ENCODE data around the gene MRPS27. TPM values are rescaled to one million over a fixed set of nuclear protein-coding genes. Genes with fewer than 3 reads are reported as not detected.
A peak's percentile ranks its signal among the peaks of the same experiment; 100 is the strongest.
"Not testable (repeated sequence)": the region's sequence is repeated elsewhere in the genome, so short reads cannot be mapped to it uniquely, and the experiment has no call there.

MRPS27 gene
- polyA plus RNA-seq, 1 donor, result 52.7 TPM

- Histone ChIP-seq H3K27ac (ENCODE audit: low read length) (no peak overlapping the region), H3K4me1 (ENCODE audit: control insufficient read depth, insufficient read depth, low read length) (no peaks in the 10 kb centered on the region), H3K4me3 (ENCODE audit: low read length) (no peak overlapping the region), H3K27me3 (ENCODE audit: control insufficient read depth, insufficient read depth, low read length) (no peaks in the 10 kb centered on the region), H3K36me3 (ENCODE audit: control insufficient read depth, insufficient read depth, low read length) (peaks cover 38% of the 10 kb centered on the region), H3K9me3 (ENCODE audit: control insufficient read depth, low read depth, low read length) (no peaks in the 10 kb centered on the region)
- DNase-seq, result no peak
- WGBS (ENCODE audit: insufficient coverage, low lambda C conversion rate), result 75% methylated on average over 1 of the region's 1 CpG
Measured at GRCh38 chr5:72330712-72331111, 10.7 kb upstream of the MRPS27 start.

DNA sequence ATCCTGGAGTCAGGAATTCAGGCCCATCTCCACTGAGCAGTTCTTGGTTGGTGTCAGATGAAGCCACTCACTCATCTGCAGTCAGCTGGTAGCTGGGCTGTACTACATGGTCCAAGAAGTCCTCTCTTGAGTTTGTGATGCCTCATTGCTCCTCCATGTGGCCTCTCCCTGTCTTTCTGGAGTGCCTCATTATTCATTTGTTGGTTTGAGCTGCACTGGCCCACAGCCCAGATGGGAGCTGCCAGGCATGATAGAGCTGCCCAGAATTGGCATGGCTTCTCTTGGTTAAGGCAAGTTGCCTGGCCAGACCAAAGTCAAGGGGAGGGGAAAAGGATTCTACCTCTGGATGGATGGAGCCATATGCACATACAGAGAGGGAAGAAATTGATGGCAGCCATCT is 8.1 kb upstream of the MRPS27 start:
- no peak for DNase-seq
- peaks cover 44% of the 10 kb centered on the region for H3K36me3 ChIP-seq (ENCODE audit: control insufficient read depth, insufficient read depth, low read length)
- no peaks in the 10 kb centered on the region for H3K27me3 ChIP-seq (ENCODE audit: control insufficient read depth, insufficient read depth, low read length)
- no peak overlapping the region for H3K4me3 ChIP-seq (ENCODE audit: low read length)
- H3K9me3 ChIP-seq (ENCODE audit: control insufficient read depth, low read depth, low read length), result no peaks in the 10 kb centered on the region
- no peak overlapping the region for H3K27ac ChIP-seq (ENCODE audit: low read length)
- H3K4me1 ChIP-seq (ENCODE audit: control insufficient read depth, insufficient read depth, low read length), result no peaks in the 10 kb centered on the region

GRCh38 chr5:72326306-72326649 is 6.2 kb upstream of the MRPS27 start:
- Histone ChIP-seq H3K27ac (ENCODE audit: low read length) (no peak overlapping the region), H3K4me1 (ENCODE audit: control insufficient read depth, insufficient read depth, low read length) (no peaks in the 10 kb centered on the region), H3K27me3 (ENCODE audit: control insufficient read depth, insufficient read depth, low read length) (no peaks in the 10 kb centered on the region), H3K4me3 (ENCODE audit: low read length) (no peak overlapping the region), H3K9me3 (ENCODE audit: control insufficient read depth, low read depth, low read length) (no peaks in the 10 kb centered on the region), H3K36me3 (ENCODE audit: control insufficient read depth, insufficient read depth, low read length) (peaks cover 42% of the 10 kb centered on the region)
- 75% methylated on average over 1 of the region's 2 CpGs for WGBS (ENCODE audit: insufficient coverage, low lambda C conversion rate)
- no peak for DNase-seq

DNA sequence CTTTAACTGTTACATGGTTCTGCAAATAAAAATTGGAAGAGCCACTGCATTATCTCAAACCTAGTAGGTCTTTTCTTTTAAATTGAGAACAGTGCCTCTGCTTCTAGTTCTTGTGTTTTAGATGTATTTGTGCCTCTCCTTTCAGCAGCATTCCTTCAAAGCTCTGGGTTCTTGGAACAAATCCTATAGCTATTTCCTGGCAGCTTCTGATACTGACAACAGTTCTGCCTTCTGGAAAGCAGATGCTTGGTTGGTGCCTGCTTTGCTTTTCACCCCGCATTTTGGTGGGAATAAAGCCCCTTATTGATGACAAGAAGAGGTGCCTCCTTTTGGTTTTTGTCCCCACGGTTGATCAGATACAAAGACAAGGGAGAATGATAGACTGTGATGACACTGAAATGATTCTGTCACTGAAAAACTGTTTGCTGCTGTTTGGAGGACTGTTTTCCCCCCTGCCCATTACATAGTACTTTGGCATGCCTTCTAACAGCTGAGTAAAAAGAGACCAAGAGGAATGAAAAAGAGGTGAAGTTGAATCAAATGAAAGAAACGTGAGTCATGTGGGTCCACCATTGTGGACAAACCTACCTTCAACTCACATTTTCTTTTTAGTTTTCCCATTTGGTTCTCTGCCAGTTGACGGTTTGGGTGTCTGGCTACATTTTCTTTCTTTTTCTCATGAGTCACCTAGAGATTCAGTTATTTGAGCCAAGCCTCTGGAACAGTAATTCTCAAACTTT is 5.7 kb upstream of the MRPS27 start:
- WGBS (ENCODE audit: insufficient coverage, low lambda C conversion rate), result 100% methylated on average over 1 of the region's 4 CpGs
- H3K4me3 ChIP-seq (ENCODE audit: low read length), result no peak overlapping the region
- H3K27ac ChIP-seq (ENCODE audit: low read length), result no peak overlapping the region
- no peak for DNase-seq
- peaks cover 39% of the 10 kb centered on the region for H3K36me3 ChIP-seq (ENCODE audit: control insufficient read depth, insufficient read depth, low read length)
- H3K9me3 ChIP-seq (ENCODE audit: control insufficient read depth, low read depth, low read length), result no peaks in the 10 kb centered on the region
- H3K4me1 ChIP-seq (ENCODE audit: control insufficient read depth, insufficient read depth, low read length), result no peaks in the 10 kb centered on the region
- no peaks in the 10 kb centered on the region for H3K27me3 ChIP-seq (ENCODE audit: control insufficient read depth, insufficient read depth, low read length)

DNA sequence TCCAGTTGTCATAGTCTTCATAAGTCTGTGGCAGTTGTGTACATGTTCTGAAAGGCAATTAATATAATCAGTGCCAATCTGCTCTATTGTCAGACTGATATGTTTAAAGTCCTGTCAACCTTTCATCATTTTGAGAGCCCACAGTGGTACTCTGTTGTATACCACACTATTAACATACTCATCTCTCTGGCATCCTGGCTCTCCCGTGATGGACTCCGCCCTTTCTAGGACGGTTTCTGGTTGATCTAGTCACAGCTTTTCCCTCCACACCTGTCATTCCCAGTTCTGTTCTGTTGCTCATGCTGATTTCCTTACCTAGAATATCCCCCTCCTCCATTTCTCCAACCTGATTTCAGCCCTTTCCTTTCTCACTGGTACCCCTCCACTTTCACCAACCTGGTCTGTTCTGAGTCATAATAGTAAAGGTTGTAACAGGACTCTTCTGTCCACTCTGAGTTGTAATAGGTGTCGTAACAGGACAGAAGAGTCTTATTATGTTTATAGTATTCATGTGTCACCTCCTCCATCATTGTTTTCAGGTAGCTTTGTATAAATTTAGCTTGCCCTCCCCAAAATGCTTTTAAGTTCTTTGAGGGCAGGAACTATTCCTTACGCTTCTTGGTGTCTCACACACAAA is 4.3 kb upstream of the MRPS27 start:
- Histone ChIP-seq H3K27me3 (ENCODE audit: control insufficient read depth, insufficient read depth, low read length) (no peaks in the 10 kb centered on the region), H3K4me3 (ENCODE audit: low read length) (no peak overlapping the region), H3K4me1 (ENCODE audit: control insufficient read depth, insufficient read depth, low read length) (no peaks in the 10 kb centered on the region), H3K9me3 (ENCODE audit: control insufficient read depth, low read depth, low read length) (no peaks in the 10 kb centered on the region), H3K36me3 (ENCODE audit: control insufficient read depth, insufficient read depth, low read length) (peaks cover 36% of the 10 kb centered on the region), H3K27ac (ENCODE audit: low read length) (no peak overlapping the region)
- no peak for DNase-seq
- WGBS (ENCODE audit: insufficient coverage, low lambda C conversion rate), result 67% methylated on average over 3 of the region's 5 CpGs

- WGBS (ENCODE audit: insufficient coverage, low lambda C conversion rate), result no CpG with 5 or more reads among the region's 28 CpGs
- peak overlapping the region; percentile 76 for H3K4me3 ChIP-seq (ENCODE audit: low read length)
- H3K4me1 ChIP-seq (ENCODE audit: control insufficient read depth, insufficient read depth, low read length), result not testable (repeated sequence)
Measured at GRCh38 chr5:72319435-72319975, 535 bp downstream of the MRPS27 start.

GRCh38 chr5:72314571-72315172 is 5.4 kb downstream of the MRPS27 start:
- no peak overlapping the region for H3K27ac ChIP-seq (ENCODE audit: low read length)
- H3K4me3 ChIP-seq (ENCODE audit: low read length), result no peak overlapping the region
- no peaks in the 10 kb centered on the region for H3K9me3 ChIP-seq (ENCODE audit: control insufficient read depth, low read depth, low read length)
- H3K27me3 ChIP-seq (ENCODE audit: control insufficient read depth, insufficient read depth, low read length), result no peaks in the 10 kb centered on the region
- H3K36me3 ChIP-seq (ENCODE audit: control insufficient read depth, insufficient read depth, low read length), result peaks cover 27% of the 10 kb centered on the region
- no CpG with 5 or more reads among the region's 3 CpGs for WGBS (ENCODE audit: insufficient coverage, low lambda C conversion rate)
- H3K4me1 ChIP-seq (ENCODE audit: control insufficient read depth, insufficient read depth, low read length), result no peaks in the 10 kb centered on the region
- no peak for DNase-seq

More at GRCh38 chr5:72319435-72319975, 535 bp downstream of the MRPS27 start:
- not testable (repeated sequence) for H3K9me3 ChIP-seq (ENCODE audit: control insufficient read depth, low read depth, low read length); H3K27me3 ChIP-seq (ENCODE audit: control insufficient read depth, insufficient read depth, low read length); H3K36me3 ChIP-seq (ENCODE audit: control insufficient read depth, insufficient read depth, low read length)
- peak overlapping the region; percentile 25 for H3K27ac ChIP-seq (ENCODE audit: low read length)
- peak in 1 of 2 donors; percentile 2 for DNase-seq

DNA sequence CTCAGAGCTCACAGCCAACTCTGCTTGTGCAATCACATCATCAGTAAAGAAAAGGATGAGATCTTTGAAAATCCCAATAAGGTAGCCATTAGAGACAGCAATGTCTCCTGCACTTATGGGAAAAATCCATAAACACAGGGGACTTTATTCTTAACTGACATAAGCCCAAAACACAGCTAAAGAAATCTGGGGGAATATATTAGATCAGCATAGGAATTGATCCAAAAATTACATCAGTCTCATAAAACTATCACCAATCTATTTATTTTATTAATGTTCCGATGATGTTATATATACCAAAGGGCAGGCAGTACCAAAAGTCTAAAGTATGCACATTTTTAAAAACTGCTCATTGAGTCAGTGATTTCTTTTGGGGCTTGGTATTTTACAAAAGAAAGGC is 6.9 kb downstream of the MRPS27 start:
- no peak overlapping the region for H3K4me3 ChIP-seq (ENCODE audit: low read length)
- H3K27ac ChIP-seq (ENCODE audit: low read length), result no peak overlapping the region
- H3K27me3 ChIP-seq (ENCODE audit: control insufficient read depth, insufficient read depth, low read length), result no peaks in the 10 kb centered on the region
- H3K9me3 ChIP-seq (ENCODE audit: control insufficient read depth, low read depth, low read length), result no peaks in the 10 kb centered on the region
- peaks cover 31% of the 10 kb centered on the region for H3K36me3 ChIP-seq (ENCODE audit: control insufficient read depth, insufficient read depth, low read length)
- WGBS (ENCODE audit: insufficient coverage, low lambda C conversion rate), result 100% methylated on average over 1 of the region's 1 CpG
- DNase-seq, result no peak
- H3K4me1 ChIP-seq (ENCODE audit: control insufficient read depth, insufficient read depth, low read length), result no peaks in the 10 kb centered on the region

GRCh38 chr5:72308853-72309191 is 11.2 kb downstream of the MRPS27 start:
- Histone ChIP-seq H3K27me3 (ENCODE audit: control insufficient read depth, insufficient read depth, low read length) (no peaks in the 10 kb centered on the region), H3K4me3 (ENCODE audit: low read length) (no peak overlapping the region), H3K4me1 (ENCODE audit: control insufficient read depth, insufficient read depth, low read length) (peaks cover 4% of the 10 kb centered on the region), H3K9me3 (ENCODE audit: control insufficient read depth, low read depth, low read length) (no peaks in the 10 kb centered on the region), H3K27ac (ENCODE audit: low read length) (peak overlapping the region; percentile 19), H3K36me3 (ENCODE audit: control insufficient read depth, insufficient read depth, low read length) (peaks cover 28% of the 10 kb centered on the region)
- WGBS (ENCODE audit: insufficient coverage, low lambda C conversion rate), result 80% methylated on average over 1 of the region's 6 CpGs
- no peak for DNase-seq

- Histone ChIP-seq H3K4me1 (ENCODE audit: control insufficient read depth, insufficient read depth, low read length) (peaks cover 4% of the 10 kb centered on the region), H3K4me3 (ENCODE audit: low read length) (peak overlapping the region; percentile 80), H3K9me3 (ENCODE audit: control insufficient read depth, low read depth, low read length) (no peaks in the 10 kb centered on the region), H3K27ac (ENCODE audit: low read length) (peak overlapping the region; percentile 96), H3K27me3 (ENCODE audit: control insufficient read depth, insufficient read depth, low read length) (no peaks in the 10 kb centered on the region), H3K36me3 (ENCODE audit: control insufficient read depth, insufficient read depth, low read length) (peaks cover 25% of the 10 kb centered on the region)
- WGBS (ENCODE audit: insufficient coverage, low lambda C conversion rate), result 33% methylated on average over 3 of the region's 76 CpGs
- peak; percentile 98 to 99 for DNase-seq
Measured at GRCh38 chr5:72307968-72308852, 11.8 kb downstream of the MRPS27 start.
